Osteoblast (primary cell): ENCODE results near the gene CACNA1C. TPM values are rescaled to one million over a fixed set of nuclear protein-coding genes. Genes with fewer than 3 reads are reported as not detected.

Experiments used
- DNase-seq: peaks from one replicate; pipeline ENCODE4 v3.0.0; 2011; ENCODE audit warnings: low spot score, mixed read lengths; ENCODE audit not compliant: insufficient read length; ENCODE audit errors: missing footprints
- H2AFZ ChIP-seq: 2 replicates; pipeline ENCODE4 v1.6.0; 2011; ENCODE audit warnings: mild to moderate bottlenecking, low read length
- H3K27ac ChIP-seq: 2 replicates; pipeline ENCODE4 v1.5.1; 2011; ENCODE audit warnings: mild to moderate bottlenecking, low read depth, low read length, moderate library complexity
- H3K27me3 ChIP-seq: 2 replicates; pipeline ENCODE4 v1.6.0; 2012; ENCODE audit warnings: mild to moderate bottlenecking, control low read depth, inconsistent platforms, low read length, moderate library complexity; ENCODE audit not compliant: insufficient read depth
- H3K36me3 ChIP-seq: 2 replicates; pipeline ENCODE4 v1.5.1; 2011; ENCODE audit warnings: mild to moderate bottlenecking, low read length, control low read depth, moderate library complexity; ENCODE audit not compliant: insufficient read depth
- H3K4me1 ChIP-seq: 2 replicates; pipeline ENCODE4 v1.5.1; 2011; ENCODE audit warnings: mild to moderate bottlenecking, low read length, control low read depth, moderate library complexity; ENCODE audit not compliant: insufficient read depth
- H3K4me2 ChIP-seq: 2 replicates; pipeline ENCODE4 v1.6.0; 2011; ENCODE audit warnings: mild to moderate bottlenecking, low read length; ENCODE audit not compliant: insufficient read depth
- H3K4me3 ChIP-seq: fragments of 200-600 bp; sonication (generic); 3 replicates; pipeline ENCODE4 v1.5.1; 2012; ENCODE audit warnings: mild to moderate bottlenecking, low read length, inconsistent platforms; ENCODE audit not compliant: insufficient read depth
- H3K79me2 ChIP-seq: 2 replicates; pipeline ENCODE4 v1.6.0; 2012; ENCODE audit warnings: mild to moderate bottlenecking, low read length, control low read depth, inconsistent platforms; ENCODE audit not compliant: insufficient read depth
- H3K9me3 ChIP-seq: 2 replicates; pipeline ENCODE4 v1.5.1; 2011; ENCODE audit warnings: low read depth, low read length, control low read depth
- H4K20me1 ChIP-seq: 2 replicates; pipeline ENCODE4 v1.6.0; 2012; ENCODE audit warnings: mild to moderate bottlenecking, low read length, control low read depth; ENCODE audit not compliant: insufficient read depth
- total RNA-seq: library from RNA; depleted of rRNA; stranded (reverse); fragments of >200 nt; gene quantifications from 2 replicates; pipeline ENCODE4 v1.2.3, GENCODE V29; 2012
- TF ChIP-seq, protein P1 (sequence below): IDR thresholded peaks from 2 replicates; pipeline ENCODE4 v1.5.1; 2011; ENCODE audit warnings: mild to moderate bottlenecking, low read depth, low read length, moderate library complexity; ENCODE audit errors: extremely low read depth

Gene CACNA1C
- total RNA-seq, 1 donor: 19.2 TPM

DNA sequence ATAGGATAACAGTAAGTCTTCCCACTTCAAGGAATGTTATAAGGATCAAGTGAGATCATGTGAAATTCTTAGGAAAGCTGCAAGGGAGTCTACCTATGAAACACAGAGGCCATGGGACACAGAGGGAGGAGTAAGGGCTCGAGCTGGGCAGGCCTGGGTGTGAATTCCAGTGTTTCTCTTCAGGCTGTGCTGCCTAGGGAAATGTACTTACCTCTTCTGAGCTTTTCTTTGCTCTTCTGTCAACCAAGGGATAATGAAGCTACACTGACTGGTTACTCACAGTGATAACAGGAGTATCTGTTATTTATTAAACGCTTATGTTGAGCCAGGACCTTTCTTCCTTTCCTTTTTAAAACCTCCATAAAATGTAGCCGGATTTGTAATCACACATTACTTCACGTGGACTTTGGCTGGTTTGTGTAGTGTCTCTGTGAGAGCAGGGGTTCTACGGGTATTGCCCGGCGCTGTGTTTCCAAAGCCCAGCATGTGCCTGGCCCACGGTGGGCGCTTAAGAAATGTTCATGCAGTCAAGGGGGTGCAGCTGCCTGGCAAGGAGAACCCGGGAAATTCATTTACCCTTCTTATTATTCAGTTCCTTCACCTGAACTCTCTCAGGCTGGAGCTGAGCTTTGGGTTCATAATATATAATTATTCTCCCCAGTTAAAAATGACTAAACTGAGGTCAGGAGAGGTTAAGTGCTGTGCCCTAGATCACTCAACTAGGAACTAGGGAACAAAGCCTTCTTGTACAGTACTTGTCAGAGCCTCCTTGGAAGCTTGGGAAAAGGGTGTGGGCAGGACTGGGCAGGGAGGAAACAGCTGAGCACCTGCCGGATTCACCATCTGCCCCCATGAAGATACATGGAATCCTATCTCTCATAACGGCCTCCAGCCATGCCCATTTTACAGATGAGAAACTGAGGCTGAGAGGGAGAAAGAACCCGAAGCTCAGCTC, 214.2 kb downstream of the CACNA1C start:
- Histone ChIP-seq H3K4me2 (peak overlapping the region; percentile 73), H3K27ac (peak overlapping the region; percentile 99), H3K9me3 (no peaks in the 10 kb centered on the region), H4K20me1 (no peaks in the 10 kb centered on the region), H3K4me3 (no peak overlapping the region), H3K79me2 (peaks cover 37% of the 10 kb centered on the region), H3K4me1 (peaks cover 73% of the 10 kb centered on the region), H2AFZ (no peak overlapping the region), H3K36me3 (no peaks in the 10 kb centered on the region), H3K27me3 (no peaks in the 10 kb centered on the region)
- no peak for DNase-seq
- TF ChIP-seq, protein P1, sequence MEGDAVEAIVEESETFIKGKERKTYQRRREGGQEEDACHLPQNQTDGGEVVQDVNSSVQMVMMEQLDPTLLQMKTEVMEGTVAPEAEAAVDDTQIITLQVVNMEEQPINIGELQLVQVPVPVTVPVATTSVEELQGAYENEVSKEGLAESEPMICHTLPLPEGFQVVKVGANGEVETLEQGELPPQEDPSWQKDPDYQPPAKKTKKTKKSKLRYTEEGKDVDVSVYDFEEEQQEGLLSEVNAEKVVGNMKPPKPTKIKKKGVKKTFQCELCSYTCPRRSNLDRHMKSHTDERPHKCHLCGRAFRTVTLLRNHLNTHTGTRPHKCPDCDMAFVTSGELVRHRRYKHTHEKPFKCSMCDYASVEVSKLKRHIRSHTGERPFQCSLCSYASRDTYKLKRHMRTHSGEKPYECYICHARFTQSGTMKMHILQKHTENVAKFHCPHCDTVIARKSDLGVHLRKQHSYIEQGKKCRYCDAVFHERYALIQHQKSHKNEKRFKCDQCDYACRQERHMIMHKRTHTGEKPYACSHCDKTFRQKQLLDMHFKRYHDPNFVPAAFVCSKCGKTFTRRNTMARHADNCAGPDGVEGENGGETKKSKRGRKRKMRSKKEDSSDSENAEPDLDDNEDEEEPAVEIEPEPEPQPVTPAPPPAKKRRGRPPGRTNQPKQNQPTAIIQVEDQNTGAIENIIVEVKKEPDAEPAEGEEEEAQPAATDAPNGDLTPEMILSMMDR: no peak

DNA sequence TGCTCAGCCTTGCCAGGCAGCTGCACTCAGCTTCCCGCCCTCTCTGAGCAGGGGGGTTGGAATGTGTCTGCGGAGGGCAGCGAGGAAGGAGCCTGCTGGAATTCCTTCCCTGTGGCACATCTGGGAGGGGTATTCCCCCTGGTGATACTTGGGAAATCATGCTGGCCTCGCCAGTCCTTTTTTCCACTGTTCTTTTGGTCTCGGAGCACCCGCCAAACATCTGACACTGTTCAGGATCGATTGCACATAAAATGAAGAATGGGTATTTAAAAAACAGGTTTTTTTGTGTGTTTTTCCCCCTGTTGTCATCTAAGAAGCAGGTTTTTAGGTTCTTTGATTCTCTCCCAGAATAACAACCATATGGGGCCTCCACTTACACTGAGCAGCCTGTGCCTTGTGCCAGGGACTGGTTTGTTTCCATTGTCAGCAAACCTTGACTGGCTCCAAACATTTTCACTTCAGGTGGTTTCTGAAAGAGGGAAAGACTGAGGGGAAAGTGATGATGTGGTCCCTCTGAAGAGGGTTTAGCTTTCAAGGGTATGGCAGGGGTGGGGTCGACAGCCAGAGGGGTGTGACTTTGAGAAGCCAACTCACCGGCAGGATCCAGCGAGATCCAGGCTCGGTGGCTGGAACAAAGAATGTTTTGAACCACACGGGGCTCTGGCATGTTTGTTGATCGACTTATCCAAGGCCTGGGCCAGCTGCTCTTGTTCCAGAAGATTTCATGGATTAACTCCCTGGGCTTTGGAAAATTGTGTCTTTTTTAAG, 215.1 kb downstream of the CACNA1C start:
- DNase-seq: peak; percentile 93
- Histone ChIP-seq H3K9me3 (no peaks in the 10 kb centered on the region), H3K27me3 (no peaks in the 10 kb centered on the region), H3K27ac (peak overlapping the region; percentile 99), H3K79me2 (peaks cover 28% of the 10 kb centered on the region), H4K20me1 (no peaks in the 10 kb centered on the region), H3K36me3 (no peaks in the 10 kb centered on the region), H3K4me1 (peaks cover 68% of the 10 kb centered on the region), H3K4me3 (peak overlapping the region; percentile 41), H2AFZ (no peak overlapping the region), H3K4me2 (peak overlapping the region; percentile 73)
- TF ChIP-seq, protein P1: no peak

DNA sequence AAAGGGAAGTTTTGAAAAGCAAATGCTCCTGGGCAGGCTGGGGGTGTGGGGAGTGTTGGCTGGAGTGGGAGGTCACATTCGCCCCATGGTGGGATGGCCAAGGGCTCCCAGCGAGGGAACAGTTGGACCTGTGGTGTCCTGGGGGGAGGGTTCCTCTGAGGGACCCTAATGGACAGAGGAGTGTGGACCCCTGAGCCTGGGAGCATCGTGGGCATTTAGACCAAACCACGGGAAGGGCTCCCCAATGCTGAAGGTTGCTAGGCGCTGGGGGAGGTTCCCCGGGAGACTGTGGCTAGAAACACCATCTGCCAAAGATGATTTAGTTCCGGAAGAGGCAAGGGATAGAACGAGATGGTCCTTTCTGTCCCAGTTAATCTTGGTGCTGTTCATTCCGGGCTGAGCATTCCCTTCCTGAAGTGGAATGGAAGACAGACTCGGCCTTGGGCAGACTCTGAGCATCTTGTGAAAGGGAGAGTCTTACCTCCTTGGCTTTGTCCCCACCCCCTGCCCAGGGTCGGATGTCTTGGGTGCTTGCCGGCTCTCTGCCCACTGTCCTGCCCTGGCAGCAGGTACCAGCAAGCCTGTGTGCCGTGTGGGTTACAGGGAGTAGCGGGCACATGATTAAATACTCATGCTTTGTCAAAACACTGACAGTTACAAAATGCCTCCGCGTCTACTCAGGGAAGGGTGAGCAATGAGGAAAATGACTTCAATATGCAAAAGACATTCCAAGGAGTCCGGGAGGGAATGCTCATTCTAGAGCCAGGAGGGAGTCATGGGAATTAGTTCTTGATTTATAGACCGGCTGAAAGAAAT, 215.9 kb downstream of the CACNA1C start:
- Histone ChIP-seq H2AFZ (no peak overlapping the region), H3K4me2 (peak overlapping the region; percentile 73), H4K20me1 (no peaks in the 10 kb centered on the region), H3K79me2 (peaks cover 21% of the 10 kb centered on the region), H3K27me3 (no peaks in the 10 kb centered on the region), H3K9me3 (no peaks in the 10 kb centered on the region), H3K4me1 (peaks cover 69% of the 10 kb centered on the region), H3K4me3 (peak overlapping the region; percentile 41), H3K27ac (peak overlapping the region; percentile 99), H3K36me3 (no peaks in the 10 kb centered on the region)
- TF ChIP-seq, protein P1: no peak
- DNase-seq: peak; percentile 89
